Body of pancreas (tissue), 4 donors: Measurements from ENCODE around the gene SH3PXD2A.

ENCODE experiments used
- POLR2A ChIP-seq, 3 donors: fragments of 450-650 bp; IDR thresholded peaks; one replicate each; pipeline ENCODE4 v1.6.1; 2016; ENCODE audit warnings: antibody characterized with exemption in 3 of 3, mild to moderate bottlenecking in 2 of 3
- TF ChIP-seq, protein P1 (sequence below), 7 experiments: fragments of 450-650 bp in 4 of 7; fragments of 200-600 bp in 3 of 7; sonication (generic) in 3 of 7; IDR thresholded peaks; one replicate each; pipeline ENCODE4 v1.5.1; 2016 to 2019; ENCODE audit warnings: antibody characterized with exemption in 7 of 7

DNA sequence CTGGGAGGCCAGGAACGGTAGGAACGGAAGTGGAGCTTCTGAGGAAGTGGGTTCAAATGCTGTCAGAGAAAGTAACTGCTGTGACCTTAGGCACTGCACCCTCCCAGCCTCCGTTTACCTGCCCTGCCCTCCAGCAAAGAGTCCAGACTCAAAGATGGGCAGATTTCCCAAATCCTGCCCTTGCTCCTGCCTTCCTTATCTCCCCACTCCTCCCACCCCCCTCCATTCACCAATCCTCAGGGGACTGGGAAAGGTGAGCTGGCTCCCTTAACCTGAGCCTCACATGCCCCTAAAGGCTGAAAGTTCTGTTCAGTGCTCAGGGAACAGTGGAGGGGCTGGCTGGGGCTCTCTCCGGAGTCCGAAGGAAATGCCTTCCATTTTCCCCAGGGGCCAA is 161.6 kb downstream of the SH3PXD2A start:
- TF ChIP-seq, protein P1, sequence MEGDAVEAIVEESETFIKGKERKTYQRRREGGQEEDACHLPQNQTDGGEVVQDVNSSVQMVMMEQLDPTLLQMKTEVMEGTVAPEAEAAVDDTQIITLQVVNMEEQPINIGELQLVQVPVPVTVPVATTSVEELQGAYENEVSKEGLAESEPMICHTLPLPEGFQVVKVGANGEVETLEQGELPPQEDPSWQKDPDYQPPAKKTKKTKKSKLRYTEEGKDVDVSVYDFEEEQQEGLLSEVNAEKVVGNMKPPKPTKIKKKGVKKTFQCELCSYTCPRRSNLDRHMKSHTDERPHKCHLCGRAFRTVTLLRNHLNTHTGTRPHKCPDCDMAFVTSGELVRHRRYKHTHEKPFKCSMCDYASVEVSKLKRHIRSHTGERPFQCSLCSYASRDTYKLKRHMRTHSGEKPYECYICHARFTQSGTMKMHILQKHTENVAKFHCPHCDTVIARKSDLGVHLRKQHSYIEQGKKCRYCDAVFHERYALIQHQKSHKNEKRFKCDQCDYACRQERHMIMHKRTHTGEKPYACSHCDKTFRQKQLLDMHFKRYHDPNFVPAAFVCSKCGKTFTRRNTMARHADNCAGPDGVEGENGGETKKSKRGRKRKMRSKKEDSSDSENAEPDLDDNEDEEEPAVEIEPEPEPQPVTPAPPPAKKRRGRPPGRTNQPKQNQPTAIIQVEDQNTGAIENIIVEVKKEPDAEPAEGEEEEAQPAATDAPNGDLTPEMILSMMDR (IDR thresholded peaks at IDR 0.05) = no peak
- no peak for TF ChIP-seq POLR2A (IDR thresholded peaks at IDR 0.05)
